ENCODE results near the gene FXYD2. TPM values are rescaled to one million over a fixed set of nuclear protein-coding genes. Genes with fewer than 3 reads are reported as not detected.
A peak's percentile ranks its signal among the peaks of the same experiment; 100 is the strongest.

Gene FXYD2
- total RNA-seq, 1 experiment from 2014 or later: 1.4 TPM

DNA sequence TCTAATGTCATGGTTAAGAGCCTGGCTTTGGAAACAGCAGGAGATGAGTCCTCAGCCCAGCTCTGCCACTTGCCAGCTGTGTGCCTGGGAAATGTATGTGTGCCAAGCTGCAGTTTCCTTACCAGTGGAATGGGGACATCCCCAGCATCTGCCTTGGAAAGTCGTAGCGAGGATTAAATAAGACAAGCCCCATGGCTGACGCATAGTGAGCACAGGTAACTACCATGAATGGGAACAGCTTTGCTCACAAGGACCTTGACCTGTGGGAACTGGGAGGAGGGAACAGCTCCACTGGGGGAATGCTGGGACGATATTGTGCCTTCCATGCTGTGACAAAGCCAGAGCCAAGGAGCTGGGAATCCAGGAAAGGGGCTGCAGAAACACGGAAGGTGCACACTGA is 24.9 kb downstream of the FXYD2 start:
- ChIA-PET POLR2A (no interaction called here), CTCF (interaction anchor here (1.6 to 3.4 kb wide), 4 partner anchors 9 to 373 kb away, joined by 4 to 23 read pairs (median 8); no protein-coding TSS in a partner anchor)
- Mint-ChIP-seq H3K9me3 (no peaks in the 10 kb centered on the region), H3K36me3 (no peaks in the 10 kb centered on the region), H3K27ac (no peak overlapping the region), H3K4me1 (peaks cover 12% of the 10 kb centered on the region), H3K27me3 (ENCODE audit: low read depth) (peaks cover 53% of the 10 kb centered on the region), H3K4me3 (no peak overlapping the region)
- ATAC-seq: no peak
- DNase-seq (ENCODE audit: low spot score): no peak
- TF ChIP-seq SOX15 (CRISPR knock-in tag; IDR thresholded peaks at IDR 0.05): no peak
- TF ChIP-seq CDX4 (CRISPR knock-in tag; IDR thresholded peaks at IDR 0.05; ENCODE audit: borderline replicate concordance): no peak
- TF ChIP-seq, protein P1, sequence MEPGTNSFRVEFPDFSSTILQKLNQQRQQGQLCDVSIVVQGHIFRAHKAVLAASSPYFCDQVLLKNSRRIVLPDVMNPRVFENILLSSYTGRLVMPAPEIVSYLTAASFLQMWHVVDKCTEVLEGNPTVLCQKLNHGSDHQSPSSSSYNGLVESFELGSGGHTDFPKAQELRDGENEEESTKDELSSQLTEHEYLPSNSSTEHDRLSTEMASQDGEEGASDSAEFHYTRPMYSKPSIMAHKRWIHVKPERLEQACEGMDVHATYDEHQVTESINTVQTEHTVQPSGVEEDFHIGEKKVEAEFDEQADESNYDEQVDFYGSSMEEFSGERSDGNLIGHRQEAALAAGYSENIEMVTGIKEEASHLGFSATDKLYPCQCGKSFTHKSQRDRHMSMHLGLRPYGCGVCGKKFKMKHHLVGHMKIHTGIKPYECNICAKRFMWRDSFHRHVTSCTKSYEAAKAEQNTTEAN (CRISPR knock-in tag; IDR thresholded peaks at IDR 0.05): no peak
- no peak for TF ChIP-seq GRHL2 (CRISPR knock-in tag; IDR thresholded peaks at IDR 0.05; ENCODE audit: insufficient replicate concordance, severe bottlenecking)
- TF ChIP-seq, protein P2, sequence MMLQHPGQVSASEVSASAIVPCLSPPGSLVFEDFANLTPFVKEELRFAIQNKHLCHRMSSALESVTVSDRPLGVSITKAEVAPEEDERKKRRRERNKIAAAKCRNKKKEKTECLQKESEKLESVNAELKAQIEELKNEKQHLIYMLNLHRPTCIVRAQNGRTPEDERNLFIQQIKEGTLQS (CRISPR knock-in tag; conservative IDR thresholded peaks at IDR 0.05): no peak
- TF ChIP-seq SP1 (CRISPR knock-in tag; conservative IDR thresholded peaks at IDR 0.05): no peak
- no peak for TF ChIP-seq ZNF425 (CRISPR knock-in tag; conservative IDR thresholded peaks at IDR 0.05)
- TF ChIP-seq, protein P3, sequence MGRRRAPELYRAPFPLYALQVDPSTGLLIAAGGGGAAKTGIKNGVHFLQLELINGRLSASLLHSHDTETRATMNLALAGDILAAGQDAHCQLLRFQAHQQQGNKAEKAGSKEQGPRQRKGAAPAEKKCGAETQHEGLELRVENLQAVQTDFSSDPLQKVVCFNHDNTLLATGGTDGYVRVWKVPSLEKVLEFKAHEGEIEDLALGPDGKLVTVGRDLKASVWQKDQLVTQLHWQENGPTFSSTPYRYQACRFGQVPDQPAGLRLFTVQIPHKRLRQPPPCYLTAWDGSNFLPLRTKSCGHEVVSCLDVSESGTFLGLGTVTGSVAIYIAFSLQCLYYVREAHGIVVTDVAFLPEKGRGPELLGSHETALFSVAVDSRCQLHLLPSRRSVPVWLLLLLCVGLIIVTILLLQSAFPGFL (CRISPR knock-in tag; IDR thresholded peaks at IDR 0.05; ENCODE audit: borderline replicate concordance): no peak
- no peak for TF ChIP-seq ZNF317 (CRISPR knock-in tag; IDR thresholded peaks at IDR 0.05; ENCODE audit: borderline replicate concordance, low read depth)
- TF ChIP-seq ZNF232 (CRISPR knock-in tag; IDR thresholded peaks at IDR 0.05): no peak
- TF ChIP-seq, protein P4, sequence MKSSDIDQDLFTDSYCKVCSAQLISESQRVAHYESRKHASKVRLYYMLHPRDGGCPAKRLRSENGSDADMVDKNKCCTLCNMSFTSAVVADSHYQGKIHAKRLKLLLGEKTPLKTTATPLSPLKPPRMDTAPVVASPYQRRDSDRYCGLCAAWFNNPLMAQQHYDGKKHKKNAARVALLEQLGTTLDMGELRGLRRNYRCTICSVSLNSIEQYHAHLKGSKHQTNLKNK (CRISPR knock-in tag; IDR thresholded peaks at IDR 0.05): no peak

DNA sequence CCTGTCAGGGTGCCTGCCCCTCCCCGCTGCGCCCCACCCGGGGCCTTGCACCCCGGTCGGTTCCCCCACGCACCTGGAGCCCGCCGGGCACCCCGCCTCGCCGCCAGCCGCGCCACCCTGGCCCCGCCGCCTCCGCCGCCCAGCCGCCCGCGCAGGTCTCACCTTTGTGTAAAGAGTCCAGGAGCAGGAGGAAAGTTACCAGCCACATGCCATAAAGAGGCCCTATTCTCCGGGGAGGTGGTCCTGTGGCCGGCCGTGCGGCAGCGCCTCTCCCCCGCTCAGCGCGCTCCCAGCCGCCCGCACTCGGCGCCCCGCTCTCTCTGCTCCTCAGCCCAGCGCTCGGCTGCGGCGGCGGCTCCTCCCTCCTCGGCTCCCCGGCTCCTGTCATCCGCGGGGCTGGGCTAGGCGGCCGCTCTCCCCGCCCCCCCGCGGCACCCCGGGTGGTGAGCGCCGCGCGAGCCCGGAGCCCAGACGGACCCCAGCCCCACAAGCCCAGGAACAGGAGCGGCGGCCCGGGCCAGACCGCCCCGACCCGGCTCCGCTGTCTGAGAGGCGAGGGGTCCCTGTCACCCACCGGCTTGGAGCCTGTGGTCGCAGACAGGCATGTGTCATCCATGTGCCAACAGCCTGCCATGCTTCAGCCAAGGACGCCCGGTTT is 27.5 kb downstream of the FXYD2 start, which contains the start of gene DSCAML1:
TSS of gene DSCAML1 (minus strand) at position 345 of the 658 bp plus-strand sequence. CDS start at position 208, 137 bp downstream.
- CTCF ChIA-PET: interaction anchor here (0.9 to 3.4 kb wide), 3 partner anchors 12 to 371 kb away, joined by 3 to 23 read pairs (median 4); no protein-coding TSS in a partner anchor
- DNase-seq (ENCODE audit: low spot score) (peak; percentile 66), ATAC-seq (peak; percentile 74)
- Mint-ChIP-seq H3K27me3 (ENCODE audit: low read depth) (peaks cover 73% of the 10 kb centered on the region), H3K27ac (no peak within 1 kb of the TSS), H3K9me3 (no peaks in the 10 kb centered on the region), H3K36me3 (no peaks in the 10 kb centered on the region), H3K4me3 (peak within 1 kb of the TSS; percentile 74), H3K4me1 (peaks cover 15% of the 10 kb centered on the region)
- POLR2A ChIA-PET: interaction anchor here (0.7 kb wide), 1 partner anchor 10 kb away, joined by 3 read pairs; no protein-coding TSS in a partner anchor
- TF ChIP-seq, protein P5, sequence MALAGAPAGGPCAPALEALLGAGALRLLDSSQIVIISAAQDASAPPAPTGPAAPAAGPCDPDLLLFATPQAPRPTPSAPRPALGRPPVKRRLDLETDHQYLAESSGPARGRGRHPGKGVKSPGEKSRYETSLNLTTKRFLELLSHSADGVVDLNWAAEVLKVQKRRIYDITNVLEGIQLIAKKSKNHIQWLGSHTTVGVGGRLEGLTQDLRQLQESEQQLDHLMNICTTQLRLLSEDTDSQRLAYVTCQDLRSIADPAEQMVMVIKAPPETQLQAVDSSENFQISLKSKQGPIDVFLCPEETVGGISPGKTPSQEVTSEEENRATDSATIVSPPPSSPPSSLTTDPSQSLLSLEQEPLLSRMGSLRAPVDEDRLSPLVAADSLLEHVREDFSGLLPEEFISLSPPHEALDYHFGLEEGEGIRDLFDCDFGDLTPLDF (CRISPR knock-in tag; IDR thresholded peaks at IDR 0.05): no peak
- TF ChIP-seq ZNF425 (CRISPR knock-in tag; conservative IDR thresholded peaks at IDR 0.05) (no peak), TEAD1 (CRISPR knock-in tag; IDR thresholded peaks at IDR 0.05) (no peak), TP53 (CRISPR knock-in tag; IDR thresholded peaks at IDR 0.05) (no peak), IRF2 (CRISPR knock-in tag; IDR thresholded peaks at IDR 0.05; ENCODE audit: borderline replicate concordance, low read depth) (no peak), FOXJ3 (CRISPR knock-in tag; IDR thresholded peaks at IDR 0.05; ENCODE audit: borderline replicate concordance) (no peak), ZNF121 (CRISPR knock-in tag; IDR thresholded peaks at IDR 0.05) (no peak)
- TF ChIP-seq, protein P6, sequence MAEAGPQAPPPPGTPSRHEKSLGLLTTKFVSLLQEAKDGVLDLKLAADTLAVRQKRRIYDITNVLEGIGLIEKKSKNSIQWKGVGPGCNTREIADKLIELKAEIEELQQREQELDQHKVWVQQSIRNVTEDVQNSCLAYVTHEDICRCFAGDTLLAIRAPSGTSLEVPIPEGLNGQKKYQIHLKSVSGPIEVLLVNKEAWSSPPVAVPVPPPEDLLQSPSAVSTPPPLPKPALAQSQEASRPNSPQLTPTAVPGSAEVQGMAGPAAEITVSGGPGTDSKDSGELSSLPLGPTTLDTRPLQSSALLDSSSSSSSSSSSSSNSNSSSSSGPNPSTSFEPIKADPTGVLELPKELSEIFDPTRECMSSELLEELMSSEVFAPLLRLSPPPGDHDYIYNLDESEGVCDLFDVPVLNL (CRISPR knock-in tag; IDR thresholded peaks at IDR 0.05; ENCODE audit: borderline replicate concordance, low read depth): no peak
- TF ChIP-seq, protein P2 (CRISPR knock-in tag; conservative IDR thresholded peaks at IDR 0.05): no peak

All from WTC11 (cell line).